ENCODE measurements around the gene ACTN4. TPM values are rescaled to one million over a fixed set of nuclear protein-coding genes. Genes with fewer than 3 reads are reported as not detected.
"Not testable (repeated sequence)": the region's sequence is repeated elsewhere in the genome, so short reads cannot be mapped to it uniquely, and the experiment has no call there.

The ACTN4 gene
- total RNA-seq, 1 donor from 2014 or later, result 197 TPM

- Mint-ChIP-seq H3K36me3 (ENCODE audit: low read depth) (no peaks in the 10 kb centered on the region), H3K9me3 (no peaks in the 10 kb centered on the region), H3K27me3 (no peaks in the 10 kb centered on the region), H3K27ac (no peak overlapping the region), H3K4me1 (peaks cover 2% of the 10 kb centered on the region), H3K4me3 (no peak overlapping the region)
- intact Hi-C loops (cut with micrococcal nuclease), result no loop called here
- TF ChIP-seq, protein P1, sequence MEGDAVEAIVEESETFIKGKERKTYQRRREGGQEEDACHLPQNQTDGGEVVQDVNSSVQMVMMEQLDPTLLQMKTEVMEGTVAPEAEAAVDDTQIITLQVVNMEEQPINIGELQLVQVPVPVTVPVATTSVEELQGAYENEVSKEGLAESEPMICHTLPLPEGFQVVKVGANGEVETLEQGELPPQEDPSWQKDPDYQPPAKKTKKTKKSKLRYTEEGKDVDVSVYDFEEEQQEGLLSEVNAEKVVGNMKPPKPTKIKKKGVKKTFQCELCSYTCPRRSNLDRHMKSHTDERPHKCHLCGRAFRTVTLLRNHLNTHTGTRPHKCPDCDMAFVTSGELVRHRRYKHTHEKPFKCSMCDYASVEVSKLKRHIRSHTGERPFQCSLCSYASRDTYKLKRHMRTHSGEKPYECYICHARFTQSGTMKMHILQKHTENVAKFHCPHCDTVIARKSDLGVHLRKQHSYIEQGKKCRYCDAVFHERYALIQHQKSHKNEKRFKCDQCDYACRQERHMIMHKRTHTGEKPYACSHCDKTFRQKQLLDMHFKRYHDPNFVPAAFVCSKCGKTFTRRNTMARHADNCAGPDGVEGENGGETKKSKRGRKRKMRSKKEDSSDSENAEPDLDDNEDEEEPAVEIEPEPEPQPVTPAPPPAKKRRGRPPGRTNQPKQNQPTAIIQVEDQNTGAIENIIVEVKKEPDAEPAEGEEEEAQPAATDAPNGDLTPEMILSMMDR (IDR thresholded peaks at IDR 0.05), result no peak
- POLR2A ChIA-PET, result interaction anchor here (0.6 to 0.9 kb wide), 3 partner anchors 8 to 106 kb away, joined by 3 to 13 read pairs (median 3); no protein-coding TSS in a partner anchor
- no peak for ATAC-seq (ENCODE audit: low read depth)
- CTCF ChIA-PET, result no interaction called here
- DNase-seq, result no peak
Observed at GRCh38 chr19:38742906-38743305, 95.5 kb downstream of the ACTN4 start.

- no peak for ATAC-seq (ENCODE audit: low read depth)
- TF ChIP-seq, protein P1 (IDR thresholded peaks at IDR 0.05), result no peak
- H3K9me3 Mint-ChIP-seq, result no peaks in the 10 kb centered on the region
- POLR2A ChIA-PET, result no interaction called here
- intact Hi-C loops (cut with micrococcal nuclease), result no loop called here
- no peak overlapping the region for H3K4me3 Mint-ChIP-seq
- no peaks in the 10 kb centered on the region for H3K27me3 Mint-ChIP-seq
- DNase-seq, result no peak
- H3K36me3 Mint-ChIP-seq (ENCODE audit: low read depth), result no peaks in the 10 kb centered on the region
- no peak overlapping the region for H3K27ac Mint-ChIP-seq
- CTCF ChIA-PET, result no interaction called here
- H3K4me1 Mint-ChIP-seq, result no peaks in the 10 kb centered on the region
Observed at GRCh38 chr19:38743394-38744297, 96.2 kb downstream of the ACTN4 start.

DNA sequence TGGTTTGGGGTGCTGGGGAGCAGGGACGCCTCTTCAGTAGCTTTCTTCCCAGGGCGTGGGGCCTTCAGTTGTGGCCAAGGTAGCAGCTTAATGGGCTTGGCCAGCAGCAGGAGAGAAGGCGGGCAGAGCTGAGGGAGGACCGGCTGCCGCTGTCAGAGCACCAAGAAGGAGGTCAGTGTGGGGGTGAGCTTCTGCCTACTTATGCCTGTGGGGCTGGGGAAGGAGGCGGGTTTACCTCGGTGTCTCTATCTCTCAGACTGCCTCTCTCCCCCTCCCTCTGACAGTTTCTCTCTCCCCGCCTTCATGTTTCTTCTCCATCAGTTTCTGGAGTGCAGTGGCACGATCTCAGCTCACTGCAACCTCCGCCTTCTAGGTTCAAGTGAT is 96.8 kb downstream of the ACTN4 start, which contains the start of gene CAPN12:
Gene CAPN12, minus strand, starts transcription at position 177 of the 384 bp plus-strand sequence. CDS start 309 bp downstream, outside the sequence.
- Mint-ChIP-seq H3K27me3 (no peaks in the 10 kb centered on the region), H3K9me3 (no peaks in the 10 kb centered on the region), H3K36me3 (ENCODE audit: low read depth) (no peaks in the 10 kb centered on the region), H3K27ac (no peak within 1 kb of the TSS), H3K4me3 (no peak within 1 kb of the TSS), H3K4me1 (no peaks in the 10 kb centered on the region)
- intact Hi-C loops (cut with micrococcal nuclease), result no loop called here
- DNase-seq (no peak), ATAC-seq (ENCODE audit: low read depth) (no peak)
- TF ChIP-seq, protein P1 (IDR thresholded peaks at IDR 0.05), result no peak
- ChIA-PET CTCF (no interaction called here), POLR2A (interaction anchor here (0.6 kb wide), 1 partner anchor 12 kb away, joined by 4 read pairs; no protein-coding TSS in a partner anchor)

- DNase-seq (no peak), ATAC-seq (ENCODE audit: low read depth) (no peak)
- no peaks in the 10 kb centered on the region for H3K4me1 Mint-ChIP-seq
- ChIA-PET POLR2A (interaction anchor here (0.6 kb wide), 1 partner anchor 12 kb away, joined by 4 read pairs; no protein-coding TSS in a partner anchor), CTCF (no interaction called here)
- H3K27me3 Mint-ChIP-seq, result no peaks in the 10 kb centered on the region
- TF ChIP-seq, protein P1 (IDR thresholded peaks at IDR 0.05), result no peak
- intact Hi-C loops (cut with micrococcal nuclease), result no loop called here
- H3K36me3 Mint-ChIP-seq (ENCODE audit: low read depth), result no peaks in the 10 kb centered on the region
- no peak overlapping the region for H3K4me3 Mint-ChIP-seq
- no peak overlapping the region for H3K27ac Mint-ChIP-seq
- H3K9me3 Mint-ChIP-seq, result no peaks in the 10 kb centered on the region
Observed at GRCh38 chr19:38744874-38745273, 97.4 kb downstream of the ACTN4 start.

GRCh38 chr19:38745316-38745715 is 97.9 kb downstream of the ACTN4 start:
- Mint-ChIP-seq H3K9me3 (no peaks in the 10 kb centered on the region), H3K4me3 (no peak overlapping the region), H3K27me3 (peaks cover under 1% of the 10 kb centered on the region), H3K4me1 (no peaks in the 10 kb centered on the region), H3K36me3 (ENCODE audit: low read depth) (no peaks in the 10 kb centered on the region), H3K27ac (no peak overlapping the region)
- TF ChIP-seq, protein P1 (IDR thresholded peaks at IDR 0.05), result no peak
- intact Hi-C loops (cut with micrococcal nuclease), result no loop called here
- CTCF ChIA-PET, result no interaction called here
- DNase-seq (no peak), ATAC-seq (ENCODE audit: low read depth) (no peak)
- POLR2A ChIA-PET, result no interaction called here

GRCh38 chr19:38753783-38754182 is 106.3 kb downstream of the ACTN4 start:
- H3K4me3 Mint-ChIP-seq; intact Hi-C loops (cut with micrococcal nuclease); H3K27ac Mint-ChIP-seq; CTCF ChIA-PET; H3K27me3 Mint-ChIP-seq; H3K36me3 Mint-ChIP-seq (ENCODE audit: low read depth); H3K4me1 Mint-ChIP-seq; DNase-seq; ATAC-seq (ENCODE audit: low read depth); H3K9me3 Mint-ChIP-seq; POLR2A ChIA-PET: not testable (repeated sequence)

DNA sequence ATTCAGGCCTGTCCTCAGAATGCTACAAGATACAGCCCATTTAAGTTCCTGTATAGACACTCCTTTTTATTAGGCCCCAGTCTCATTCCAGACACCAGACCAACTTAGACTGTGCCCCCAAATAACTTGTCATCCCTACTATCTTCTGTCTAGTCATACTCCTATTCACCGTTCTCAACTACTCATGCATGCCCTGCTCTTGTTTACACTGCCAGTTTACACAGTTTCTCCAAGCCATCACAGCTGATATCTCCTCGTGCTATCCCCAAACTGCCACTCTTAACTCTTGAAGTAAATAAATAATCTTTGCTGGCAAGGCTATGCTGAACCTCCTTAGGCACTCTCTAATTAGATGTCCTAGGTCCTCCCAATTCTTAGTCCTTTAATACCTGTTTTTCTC is 106.7 kb downstream of the ACTN4 start:
- CTCF ChIA-PET; H3K4me1 Mint-ChIP-seq; POLR2A ChIA-PET; DNase-seq; H3K9me3 Mint-ChIP-seq; H3K4me3 Mint-ChIP-seq; H3K27ac Mint-ChIP-seq; H3K27me3 Mint-ChIP-seq; ATAC-seq (ENCODE audit: low read depth); intact Hi-C loops (cut with micrococcal nuclease); H3K36me3 Mint-ChIP-seq (ENCODE audit: low read depth): not testable (repeated sequence)
